Fibroblast of lung (primary cell): ENCODE data around the gene MBD5. TPM values are rescaled to one million over a fixed set of nuclear protein-coding genes. Genes with fewer than 3 reads are reported as not detected.
"Not testable (repeated sequence)": the region's sequence is repeated elsewhere in the genome, so short reads cannot be mapped to it uniquely, and the experiment has no call there.

Experiments used
- DNase-seq, 2 donors: peaks; one replicate each; pipeline versions ENCODE4 v3.0.0 to v3.0.0-alpha.2; 2010; ENCODE audit warnings: low read depth in 2 of 2
- H2AFZ ChIP-seq: 2 replicates; pipeline ENCODE4 v1.5.1; 2012; ENCODE audit warnings: low read length, control low read depth, inconsistent platforms
- H3K27ac ChIP-seq: 2 replicates; pipeline ENCODE4 v1.5.1; 2011; ENCODE audit warnings: low read length, control low read depth; ENCODE audit not compliant: insufficient read depth
- H3K27me3 ChIP-seq: 2 replicates; pipeline ENCODE4 v1.5.1; 2011; ENCODE audit warnings: mild to moderate bottlenecking, low read length; ENCODE audit not compliant: control insufficient read depth, insufficient read depth
- H3K36me3 ChIP-seq: 2 replicates; pipeline ENCODE4 v1.5.1; 2011; ENCODE audit warnings: low read length; ENCODE audit not compliant: control insufficient read depth, insufficient read depth
- H3K4me1 ChIP-seq: 2 replicates; pipeline ENCODE4 v1.5.1; 2011; ENCODE audit warnings: low read length; ENCODE audit not compliant: control insufficient read depth, insufficient read depth; ENCODE audit errors: extremely low read depth
- H3K4me2 ChIP-seq: 2 replicates; pipeline ENCODE4 v1.5.1; 2011; ENCODE audit warnings: low read length, control low read depth; ENCODE audit not compliant: insufficient read depth; ENCODE audit errors: extremely low read depth
- H3K4me3 ChIP-seq, 4 experiments: fragments of 200-600 bp in 1 of 4; sonication (generic) in 1 of 4; replicated peaks in 1 of 4; 2 replicates each; pipeline ENCODE4 v1.5.1; 2011 to 2016; ENCODE audit warnings: low read length in 4 of 4, low read depth in 3 of 4, mild to moderate bottlenecking in 3 of 4, control low read depth in 2 of 4, inconsistent platforms in 1 of 4, mixed read lengths in 1 of 4; ENCODE audit not compliant: insufficient read depth in 1 of 4; ENCODE audit errors: control extremely low read depth in 1 of 4
- H3K79me2 ChIP-seq: 2 replicates; pipeline ENCODE4 v1.5.1; 2012; ENCODE audit warnings: mild to moderate bottlenecking, low read length, inconsistent platforms; ENCODE audit not compliant: control insufficient read depth, insufficient read depth
- H3K9ac ChIP-seq: 2 replicates; pipeline ENCODE4 v1.5.1; 2011; ENCODE audit warnings: mild to moderate bottlenecking, low read length, control low read depth; ENCODE audit not compliant: insufficient read depth
- H3K9me3 ChIP-seq: 2 replicates; pipeline ENCODE4 v1.5.1; 2012; ENCODE audit warnings: low read depth, low read length; ENCODE audit not compliant: control insufficient read depth, insufficient read depth
- H4K20me1 ChIP-seq: 2 replicates; pipeline ENCODE4 v1.5.1; 2011; ENCODE audit warnings: low read length; ENCODE audit not compliant: control insufficient read depth, insufficient read depth; ENCODE audit errors: extremely low read depth
- EZH2 ChIP-seq: IDR thresholded peaks from 2 replicates; pipeline ENCODE4 v1.5.1; 2012; ENCODE audit warnings: low read length, control low read depth, mild to moderate bottlenecking; ENCODE audit errors: missing control alignments
- polyA plus RNA-seq, 2 donors: library from polyadenylated mRNA; depleted of rRNA in 1 of 2; stranded (reverse) in 1 of 2; unstranded in 1 of 2; fragments of >200 nt; gene quantifications; 2 replicates each; pipeline ENCODE4 v1.2.1, GENCODE V29; 2011 to 2012; ENCODE audit warnings: missing spikeins in 1 of 2
- total RNA-seq: library from RNA; depleted of rRNA; stranded (reverse); fragments of >200 nt; gene quantifications from 2 replicates; pipeline ENCODE4 v1.2.1, GENCODE V29; 2014
- TF ChIP-seq, protein P1 (sequence below), 2 donors: IDR thresholded peaks in 1 of 2; conservative IDR thresholded peaks in 1 of 2; 1 replicate in 1 of 2; 2 replicates in 1 of 2; pipeline ENCODE4 v1.5.1; 2011 to 2012; ENCODE audit warnings: low read length in 2 of 2, control low read depth in 1 of 2, inconsistent platforms in 1 of 2, low read depth in 1 of 2, mild to moderate bottlenecking in 1 of 2

The MBD5 gene
- total and polyA plus RNA-seq, 2 donors (not counting 1 experiment from before 2014, with no cell fraction given) = 26.1 to 32.4 TPM

DNA sequence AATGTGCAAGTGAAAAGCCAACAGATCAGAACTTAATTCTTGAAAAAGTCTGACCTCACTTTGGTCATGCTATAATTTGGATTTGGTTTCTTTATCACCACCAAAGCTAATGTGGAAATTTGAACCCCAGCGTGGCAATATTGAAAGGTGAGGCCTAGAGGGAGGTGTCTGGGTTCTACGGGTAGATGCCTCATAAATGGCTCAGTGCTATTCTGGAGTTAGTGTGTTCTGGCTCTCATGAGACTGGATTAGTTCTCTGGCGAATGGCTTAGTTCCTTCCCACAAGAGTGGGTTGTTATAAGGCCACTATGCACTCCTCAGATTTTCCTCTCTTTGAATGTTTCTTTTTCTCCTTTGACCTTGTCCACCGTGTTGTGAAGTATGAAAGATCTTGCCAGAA, 22.7 kb upstream of the MBD5 start:
- Histone ChIP-seq H3K27ac (no peak overlapping the region), H3K79me2 (peaks cover 5% of the 10 kb centered on the region)
- DNase-seq = no peak

GRCh38 chr2:147999126-147999525, 21.8 kb upstream of the MBD5 start:
- Histone ChIP-seq H3K9ac (no peak overlapping the region), H3K27me3 (no peaks in the 10 kb centered on the region), H3K9me3 (no peaks in the 10 kb centered on the region), H3K4me3 (no peak overlapping the region), H3K79me2 (peaks cover 5% of the 10 kb centered on the region), H3K27ac (no peak overlapping the region), H3K36me3 (no peaks in the 10 kb centered on the region), H4K20me1 (no peaks in the 10 kb centered on the region), H3K4me2 (no peak overlapping the region), H3K4me1 (no peaks in the 10 kb centered on the region), H2AFZ (no peak overlapping the region)
- DNase-seq = no peak
- TF ChIP-seq EZH2 = no peak
- TF ChIP-seq, protein P1, sequence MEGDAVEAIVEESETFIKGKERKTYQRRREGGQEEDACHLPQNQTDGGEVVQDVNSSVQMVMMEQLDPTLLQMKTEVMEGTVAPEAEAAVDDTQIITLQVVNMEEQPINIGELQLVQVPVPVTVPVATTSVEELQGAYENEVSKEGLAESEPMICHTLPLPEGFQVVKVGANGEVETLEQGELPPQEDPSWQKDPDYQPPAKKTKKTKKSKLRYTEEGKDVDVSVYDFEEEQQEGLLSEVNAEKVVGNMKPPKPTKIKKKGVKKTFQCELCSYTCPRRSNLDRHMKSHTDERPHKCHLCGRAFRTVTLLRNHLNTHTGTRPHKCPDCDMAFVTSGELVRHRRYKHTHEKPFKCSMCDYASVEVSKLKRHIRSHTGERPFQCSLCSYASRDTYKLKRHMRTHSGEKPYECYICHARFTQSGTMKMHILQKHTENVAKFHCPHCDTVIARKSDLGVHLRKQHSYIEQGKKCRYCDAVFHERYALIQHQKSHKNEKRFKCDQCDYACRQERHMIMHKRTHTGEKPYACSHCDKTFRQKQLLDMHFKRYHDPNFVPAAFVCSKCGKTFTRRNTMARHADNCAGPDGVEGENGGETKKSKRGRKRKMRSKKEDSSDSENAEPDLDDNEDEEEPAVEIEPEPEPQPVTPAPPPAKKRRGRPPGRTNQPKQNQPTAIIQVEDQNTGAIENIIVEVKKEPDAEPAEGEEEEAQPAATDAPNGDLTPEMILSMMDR (conservative IDR thresholded peaks at IDR 0.05 in 1 of 2, IDR thresholded peaks at IDR 0.05 in 1 of 2; ENCODE audit: low read depth in 1 of 2, low read length in 2 of 2) = no peak

More for the DNA sequence above, 22.7 kb upstream of the MBD5 start:
- Histone ChIP-seq H3K4me2 (no peak overlapping the region), H3K27me3 (no peaks in the 10 kb centered on the region), H3K36me3 (no peaks in the 10 kb centered on the region), H3K4me3 (no peak overlapping the region), H3K9ac (no peak overlapping the region), H3K4me1 (no peaks in the 10 kb centered on the region), H4K20me1 (no peaks in the 10 kb centered on the region), H2AFZ (no peak overlapping the region), H3K9me3 (no peaks in the 10 kb centered on the region)
- TF ChIP-seq, protein P1 (conservative IDR thresholded peaks at IDR 0.05 in 1 of 2, IDR thresholded peaks at IDR 0.05 in 1 of 2; ENCODE audit: low read depth in 1 of 2, low read length in 2 of 2) = no peak
- no peak for TF ChIP-seq EZH2

GRCh38 chr2:148000095-148000494, 20.8 kb upstream of the MBD5 start:
- Histone ChIP-seq H3K27ac (no peak overlapping the region), H3K4me3 (no peak overlapping the region), H2AFZ (no peak overlapping the region), H4K20me1 (no peaks in the 10 kb centered on the region), H3K79me2 (peaks cover 2% of the 10 kb centered on the region), H3K9me3 (no peaks in the 10 kb centered on the region), H3K36me3 (no peaks in the 10 kb centered on the region), H3K4me2 (no peak overlapping the region), H3K27me3 (no peaks in the 10 kb centered on the region), H3K9ac (no peak overlapping the region), H3K4me1 (no peaks in the 10 kb centered on the region)
- TF ChIP-seq, protein P1 (conservative IDR thresholded peaks at IDR 0.05 in 1 of 2, IDR thresholded peaks at IDR 0.05 in 1 of 2; ENCODE audit: low read depth in 1 of 2, low read length in 2 of 2) = no peak
- TF ChIP-seq EZH2 = no peak
- no peak for DNase-seq

DNA sequence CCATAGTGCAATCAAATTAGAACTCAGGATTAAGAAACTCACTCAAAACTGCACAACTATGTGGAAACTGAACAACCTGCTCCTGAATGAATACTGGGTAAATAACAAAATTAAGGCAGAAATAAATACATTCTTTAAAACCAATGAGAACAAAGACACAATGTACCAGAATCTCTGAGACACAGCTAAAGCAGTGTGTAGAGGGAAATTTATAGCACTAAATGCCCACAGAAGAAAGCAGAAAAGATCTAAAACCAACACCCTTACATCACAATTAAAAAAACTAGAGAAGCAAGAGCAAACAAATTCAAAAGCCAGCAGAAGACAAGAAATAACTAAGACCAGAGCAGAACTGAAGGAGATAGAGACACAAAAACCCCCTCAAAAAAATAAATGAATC, 18.5 kb upstream of the MBD5 start:
- not testable (repeated sequence) for H3K9me3 ChIP-seq, H3K36me3 ChIP-seq, H3K27me3 ChIP-seq, H3K27ac ChIP-seq, H3K9ac ChIP-seq, H3K4me3 ChIP-seq, H4K20me1 ChIP-seq, H3K4me1 ChIP-seq, DNase-seq, H2AFZ ChIP-seq, H3K4me2 ChIP-seq
- H3K79me2 ChIP-seq = peaks cover 11% of the 10 kb centered on the region
